Measurements from ENCODE around the gene CPNE2. TPM values are rescaled to one million over a fixed set of nuclear protein-coding genes. Genes with fewer than 3 reads are reported as not detected.
"Not testable (repeated sequence)": the region's sequence is repeated elsewhere in the genome, so short reads cannot be mapped to it uniquely, and the experiment has no call there.

Gene CPNE2
- total and polyA plus RNA-seq, 4 donors: 38.1 to 76.3 (median 52.2) TPM

GRCh38 chr16:57105184-57105583 lies 12.8 kb downstream of the CPNE2 start:
- H3K4me3 ChIP-seq: no peak overlapping the region
- peaks cover 0 to 20% (median 0%) of the 10 kb centered on the region in 5 donors for H3K4me1 ChIP-seq (ENCODE audit: control insufficient read depth in 5 of 5, insufficient read depth in 5 of 5, low read length in 5 of 5)
- 85 to 90% methylated on average over 7 of the region's 7 CpGs for WGBS, 2 donors
- ATAC-seq (ENCODE audit: insufficient read depth, low FRiP score) (no peak), DNase-seq (no peak)
- peaks cover 0 to 2% (median 0%) of the 10 kb centered on the region in 4 donors for H3K36me3 ChIP-seq (ENCODE audit: control insufficient read depth in 4 of 4, insufficient read depth in 4 of 4, low read length in 4 of 4)
- no peak overlapping the region for H3K9ac ChIP-seq (ENCODE audit: insufficient read depth in 1 of 2, low read length in 2 of 2)
- no peak for TF ChIP-seq CTCF (IDR thresholded peaks at IDR 0.05; ENCODE audit: control extremely low read depth, extremely low read depth)
- H3K27ac ChIP-seq (ENCODE audit: low read depth in 1 of 2, low read length in 1 of 2): no peak overlapping the region
- no peaks in the 10 kb centered on the region for H3K27me3 ChIP-seq (ENCODE audit: control insufficient read depth in 3 of 3, insufficient read depth in 3 of 3, low read length in 2 of 3)
- no peaks in the 10 kb centered on the region for H3K9me3 ChIP-seq (ENCODE audit: control insufficient read depth in 4 of 4, insufficient read depth in 3 of 4, low read length in 3 of 4)

- Histone ChIP-seq H3K9me3 (ENCODE audit: control insufficient read depth in 4 of 4, insufficient read depth in 3 of 4, low read length in 3 of 4) (no peaks in the 10 kb centered on the region), H3K4me3 (no peak overlapping the region), H3K27ac (ENCODE audit: low read depth in 1 of 2, low read length in 1 of 2) (peak overlapping the region in 1 of 2 donors; percentile 66), H3K4me1 (ENCODE audit: control insufficient read depth in 5 of 5, insufficient read depth in 5 of 5, low read length in 5 of 5) (peaks cover 0 to 20% (median 0%) of the 10 kb centered on the region in 5 donors), H3K27me3 (ENCODE audit: control insufficient read depth in 3 of 3, insufficient read depth in 3 of 3, low read length in 2 of 3) (no peaks in the 10 kb centered on the region), H3K36me3 (ENCODE audit: control insufficient read depth in 4 of 4, insufficient read depth in 4 of 4, low read length in 4 of 4) (peaks cover 0 to 2% (median 0%) of the 10 kb centered on the region in 4 donors), H3K9ac (ENCODE audit: insufficient read depth in 1 of 2, low read length in 2 of 2) (no peak overlapping the region)
- DNase-seq: peak in 1 of 3 donors; percentile 13
- no peak for ATAC-seq (ENCODE audit: insufficient read depth, low FRiP score)
- no peak for TF ChIP-seq CTCF (IDR thresholded peaks at IDR 0.05; ENCODE audit: control extremely low read depth, extremely low read depth)
- 88 to 100% methylated on average over 2 of the region's 2 CpGs for WGBS, 2 donors
These were observed 14.4 kb downstream of the CPNE2 start for GRCh38 chr16:57106767-57107166.

GRCh38 chr16:57107321-57107922 lies 15.0 kb downstream of the CPNE2 start:
- DNase-seq (no peak), ATAC-seq (ENCODE audit: insufficient read depth, low FRiP score) (no peak)
- 71 to 75% methylated on average over 9 of the region's 9 CpGs for WGBS, 2 donors
- Histone ChIP-seq H3K4me1 (ENCODE audit: control insufficient read depth in 5 of 5, insufficient read depth in 5 of 5, low read length in 5 of 5) (peaks cover 0 to 20% (median 0%) of the 10 kb centered on the region in 5 donors), H3K27ac (ENCODE audit: low read depth in 1 of 2, low read length in 1 of 2) (no peak overlapping the region), H3K9ac (ENCODE audit: insufficient read depth in 1 of 2, low read length in 2 of 2) (no peak overlapping the region), H3K36me3 (ENCODE audit: control insufficient read depth in 4 of 4, insufficient read depth in 4 of 4, low read length in 4 of 4) (peaks cover 0 to 2% (median 0%) of the 10 kb centered on the region in 4 donors), H3K4me3 (no peak overlapping the region), H3K27me3 (ENCODE audit: control insufficient read depth in 3 of 3, insufficient read depth in 3 of 3, low read length in 2 of 3) (no peaks in the 10 kb centered on the region), H3K9me3 (ENCODE audit: control insufficient read depth in 4 of 4, insufficient read depth in 3 of 4, low read length in 3 of 4) (no peaks in the 10 kb centered on the region)
- TF ChIP-seq CTCF (IDR thresholded peaks at IDR 0.05; ENCODE audit: control extremely low read depth, extremely low read depth): no peak

- no peak for DNase-seq
- peaks cover 0 to 4% (median under 1%) of the 10 kb centered on the region in 4 donors for H3K36me3 ChIP-seq (ENCODE audit: control insufficient read depth in 4 of 4, insufficient read depth in 4 of 4, low read length in 4 of 4)
- 23 to 45% methylated on average over 1 of the region's 1 CpG for WGBS, 2 donors
- H3K9ac ChIP-seq (ENCODE audit: insufficient read depth in 1 of 2, low read length in 2 of 2): no peak overlapping the region
- H3K27me3 ChIP-seq (ENCODE audit: control insufficient read depth in 3 of 3, insufficient read depth in 3 of 3, low read length in 2 of 3): no peaks in the 10 kb centered on the region
- TF ChIP-seq CTCF (IDR thresholded peaks at IDR 0.05; ENCODE audit: control extremely low read depth, extremely low read depth): no peak
- H3K4me3 ChIP-seq: no peak overlapping the region
- H3K9me3 ChIP-seq (ENCODE audit: control insufficient read depth in 4 of 4, insufficient read depth in 3 of 4, low read length in 3 of 4): no peaks in the 10 kb centered on the region
- H3K27ac ChIP-seq (ENCODE audit: low read depth in 1 of 2, low read length in 1 of 2): no peak overlapping the region
- H3K4me1 ChIP-seq (ENCODE audit: control insufficient read depth in 5 of 5, insufficient read depth in 5 of 5, low read length in 5 of 5): peaks cover 0 to 22% (median 0%) of the 10 kb centered on the region in 5 donors
- no peak for ATAC-seq (ENCODE audit: insufficient read depth, low FRiP score)
These were observed 16.0 kb downstream of the CPNE2 start for GRCh38 chr16:57108432-57108831.

GRCh38 chr16:57109259-57110105 lies 17.1 kb downstream of the CPNE2 start:
- 84 to 86% methylated on average over 10 of the region's 10 CpGs for WGBS, 2 donors
- not testable (repeated sequence) for H3K9me3 ChIP-seq (ENCODE audit: control insufficient read depth in 4 of 4, insufficient read depth in 3 of 4, low read length in 3 of 4); H3K36me3 ChIP-seq (ENCODE audit: control insufficient read depth in 4 of 4, insufficient read depth in 4 of 4, low read length in 4 of 4); DNase-seq; H3K4me3 ChIP-seq; H3K27ac ChIP-seq (ENCODE audit: low read depth in 1 of 2, low read length in 1 of 2); H3K9ac ChIP-seq (ENCODE audit: insufficient read depth in 1 of 2, low read length in 2 of 2); H3K27me3 ChIP-seq (ENCODE audit: control insufficient read depth in 3 of 3, insufficient read depth in 3 of 3, low read length in 2 of 3); ATAC-seq (ENCODE audit: insufficient read depth, low FRiP score)
- peaks cover 0 to 19% (median 0%) of the 10 kb centered on the region in 5 donors for H3K4me1 ChIP-seq (ENCODE audit: control insufficient read depth in 5 of 5, insufficient read depth in 5 of 5, low read length in 5 of 5)
